GM18873 (cell line): ENCODE data around the gene PEPD.

ENCODE experiments used
- ATAC-seq: cut with Tn5 transposase; IDR thresholded peaks from one replicate; pipeline ENCODE4 v1.9.1; 2021; ENCODE audit warnings: mild to moderate bottlenecking, moderate library complexity, moderate number of reproducible peaks; ENCODE audit not compliant: unreplicated experiment, low FRiP score

Gene PEPD

GRCh38 chr19:33400856-33401682, 120.5 kb downstream of the PEPD start:
- ATAC-seq = no peak

- no peak for ATAC-seq
Measured at GRCh38 chr19:33399745-33400681, 121.6 kb downstream of the PEPD start.

GRCh38 chr19:33399081-33399744, 122.4 kb downstream of the PEPD start:
- no peak for ATAC-seq

- no peak for ATAC-seq
Measured at GRCh38 chr19:33398361-33399060, 123.1 kb downstream of the PEPD start.

- ATAC-seq = no peak
Measured at GRCh38 chr19:33397536-33398360, 123.8 kb downstream of the PEPD start.

- no peak for ATAC-seq
Measured at GRCh38 chr19:33396701-33397535, 124.7 kb downstream of the PEPD start.

GRCh38 chr19:33395561-33396550, 125.7 kb downstream of the PEPD start:
- ATAC-seq = no peak

- no peak for ATAC-seq
Measured at GRCh38 chr19:33394723-33395560, 126.6 kb downstream of the PEPD start.

GRCh38 chr19:33394006-33394722, 127.4 kb downstream of the PEPD start:
- ATAC-seq = no peak

GRCh38 chr19:33393286-33394005, 128.1 kb downstream of the PEPD start:
- ATAC-seq = no peak

GRCh38 chr19:33392341-33393285, 129.0 kb downstream of the PEPD start:
- no peak for ATAC-seq

- no peak for ATAC-seq
Measured at GRCh38 chr19:33391631-33392249, 129.9 kb downstream of the PEPD start.

GRCh38 chr19:33390908-33391630, 130.5 kb downstream of the PEPD start:
- ATAC-seq = no peak
